ENCODE data around the gene ZNF747. TPM values are rescaled to one million over a fixed set of nuclear protein-coding genes. Genes with fewer than 3 reads are reported as not detected.

The ZNF747 gene
- total RNA-seq: 10 to 100 TPM; 16.0 to 25.7 (median 16.8) TPM

DNA sequence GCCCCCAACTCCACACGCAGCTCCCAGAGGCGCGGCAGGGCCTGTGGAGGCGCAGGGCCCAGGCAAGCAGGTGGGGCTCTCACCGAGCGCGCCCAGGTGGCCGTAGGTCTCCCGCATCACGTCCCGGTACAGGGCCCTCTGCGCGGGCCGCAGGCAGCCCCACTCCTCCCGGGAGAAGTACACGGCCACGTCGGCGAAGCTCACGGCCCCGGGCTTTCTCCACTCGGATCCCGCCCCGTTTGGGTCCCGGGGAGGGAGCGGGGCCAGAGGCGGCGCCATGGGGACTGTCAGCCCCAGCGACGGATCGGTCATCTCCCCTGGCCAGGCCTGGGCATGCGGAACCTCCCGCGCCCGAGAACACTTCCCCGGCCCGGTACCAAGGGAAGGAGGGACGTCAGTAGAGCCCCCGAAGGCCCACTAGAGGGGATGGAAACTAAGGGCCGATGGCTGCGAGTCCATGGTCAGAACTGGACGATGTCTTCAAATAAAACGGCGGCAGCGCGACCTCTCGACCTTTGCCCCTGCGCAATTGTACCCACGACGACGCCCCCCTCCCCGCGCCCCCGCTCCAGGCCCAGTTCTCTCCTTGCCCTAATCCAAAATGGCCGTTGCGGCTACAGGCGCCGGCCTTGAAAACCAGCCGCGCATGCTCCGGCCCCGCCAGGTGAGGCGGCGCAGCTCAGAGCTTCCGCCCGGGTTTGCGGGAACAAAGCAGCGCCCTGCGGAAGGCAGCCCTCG, at the start of gene ZNF747:
ZNF747 (minus strand) TSS at position 491 of the 738 bp plus-strand sequence; CDS start at position 312, 179 bp downstream.
- Histone ChIP-seq H3K27me3 (no peaks in the 10 kb centered on the region), H3K27ac (peak within 1 kb of the TSS; percentile 93 to 96 (median 95)), H3K4me1 (peaks cover 9 to 35% (median 30%) of the 10 kb centered on the region in 4 donors), H3K9me3 (no peaks in the 10 kb centered on the region), H3K4me3 (peak within 1 kb of the TSS; percentile 51 to 74 (median 60)), H3K36me3 (peaks cover 0 to 12% (median 4%) of the 10 kb centered on the region in 4 donors)
- 0% methylated on average over 58 of the region's 70 CpGs; no CpG with 5 or more reads in 1 of the 2 donors for WGBS, 2 donors (ENCODE audit: low coverage in 1 of 2)
- peak; percentile 94 for DNase-seq
- intact Hi-C loops (cut with DNase I; ENCODE audit: low total_unique reads): loop anchor here (1.0 kb wide), 1 partner anchor 24 kb away; the partner anchor contains the start of gene ZNF764
- peak; percentile 42 for TF ChIP-seq POLR2A (IDR thresholded peaks at IDR 0.05)
- TF ChIP-seq EP300 (IDR thresholded peaks at IDR 0.05; ENCODE audit: low read depth): no peak
- TF ChIP-seq, protein P1, sequence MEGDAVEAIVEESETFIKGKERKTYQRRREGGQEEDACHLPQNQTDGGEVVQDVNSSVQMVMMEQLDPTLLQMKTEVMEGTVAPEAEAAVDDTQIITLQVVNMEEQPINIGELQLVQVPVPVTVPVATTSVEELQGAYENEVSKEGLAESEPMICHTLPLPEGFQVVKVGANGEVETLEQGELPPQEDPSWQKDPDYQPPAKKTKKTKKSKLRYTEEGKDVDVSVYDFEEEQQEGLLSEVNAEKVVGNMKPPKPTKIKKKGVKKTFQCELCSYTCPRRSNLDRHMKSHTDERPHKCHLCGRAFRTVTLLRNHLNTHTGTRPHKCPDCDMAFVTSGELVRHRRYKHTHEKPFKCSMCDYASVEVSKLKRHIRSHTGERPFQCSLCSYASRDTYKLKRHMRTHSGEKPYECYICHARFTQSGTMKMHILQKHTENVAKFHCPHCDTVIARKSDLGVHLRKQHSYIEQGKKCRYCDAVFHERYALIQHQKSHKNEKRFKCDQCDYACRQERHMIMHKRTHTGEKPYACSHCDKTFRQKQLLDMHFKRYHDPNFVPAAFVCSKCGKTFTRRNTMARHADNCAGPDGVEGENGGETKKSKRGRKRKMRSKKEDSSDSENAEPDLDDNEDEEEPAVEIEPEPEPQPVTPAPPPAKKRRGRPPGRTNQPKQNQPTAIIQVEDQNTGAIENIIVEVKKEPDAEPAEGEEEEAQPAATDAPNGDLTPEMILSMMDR (IDR thresholded peaks at IDR 0.05): no peak
- TF ChIP-seq POLR2AphosphoS5 (IDR thresholded peaks at IDR 0.05): peak; percentile 80 to 87 (median 84)
- in situ Hi-C loops (cut with MboI; ENCODE audit: low pct_ligation_motif_present in 1 of 4, low pct_unique_long_range_greater_than_20kb in 1 of 4, low sequenced_read_pairs in 3 of 4): no loop called here

DNA sequence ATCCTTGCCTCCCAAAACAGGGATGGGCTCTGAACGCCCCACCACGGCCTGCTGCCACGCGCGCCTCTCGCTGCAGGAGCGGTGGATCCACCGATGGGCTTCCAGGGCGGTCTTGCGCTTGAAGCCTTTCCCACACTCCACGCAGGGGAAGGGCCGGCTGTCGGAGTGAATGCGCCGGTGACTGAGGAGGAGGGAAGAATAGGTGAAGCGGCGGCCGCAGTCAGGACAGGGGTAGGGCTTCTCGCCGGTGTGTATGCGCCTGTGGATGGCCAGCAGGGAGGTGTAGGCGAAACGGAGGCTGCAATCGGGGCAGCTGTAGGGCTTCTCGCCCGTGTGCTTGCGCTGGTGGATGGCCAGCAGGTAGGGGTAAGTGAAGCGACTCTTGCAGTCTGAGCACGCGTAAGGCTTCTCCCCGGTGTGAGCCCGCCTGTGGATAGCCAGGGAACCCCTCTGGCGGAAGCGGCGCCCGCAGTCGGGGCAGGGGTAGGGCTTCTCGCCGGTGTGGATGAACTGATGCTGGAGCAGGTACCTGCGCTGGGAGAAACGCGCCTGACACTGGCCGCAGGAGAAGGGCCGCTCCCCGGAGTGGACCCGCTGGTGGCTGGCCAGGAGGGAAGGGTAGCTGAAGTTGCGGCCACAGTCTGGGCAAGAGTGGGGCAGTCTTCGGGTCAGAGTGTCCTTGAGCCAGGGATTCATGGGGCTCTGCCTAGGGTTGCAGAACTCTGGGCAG, 48.1 kb upstream of the ZNF747 start:
- 95 to 98% methylated on average over 11 to 48 of the region's 48 CpGs for WGBS, 2 donors (ENCODE audit: low coverage in 1 of 2)
- peaks cover 7 to 36% (median 23%) of the 10 kb centered on the region in 4 donors for H3K4me1 ChIP-seq
- no peaks in the 10 kb centered on the region for H3K27me3 ChIP-seq
- DNase-seq: no peak
- TF ChIP-seq, protein P1 (IDR thresholded peaks at IDR 0.05): no peak
- TF ChIP-seq POLR2AphosphoS5 (IDR thresholded peaks at IDR 0.05): no peak
- TF ChIP-seq POLR2A (IDR thresholded peaks at IDR 0.05): no peak
- no peak for TF ChIP-seq EP300 (IDR thresholded peaks at IDR 0.05; ENCODE audit: low read depth)
- intact Hi-C loops (cut with DNase I; ENCODE audit: low total_unique reads) (no loop called here), in situ Hi-C loops (cut with MboI; ENCODE audit: low pct_ligation_motif_present in 1 of 4, low pct_unique_long_range_greater_than_20kb in 1 of 4, low sequenced_read_pairs in 3 of 4) (no loop called here)
- H3K27ac ChIP-seq: no peak overlapping the region
- peaks cover 0 to 14% (median 3%) of the 10 kb centered on the region in 4 donors for H3K36me3 ChIP-seq
- no peaks in the 10 kb centered on the region for H3K9me3 ChIP-seq
- H3K4me3 ChIP-seq: no peak overlapping the region

DNA sequence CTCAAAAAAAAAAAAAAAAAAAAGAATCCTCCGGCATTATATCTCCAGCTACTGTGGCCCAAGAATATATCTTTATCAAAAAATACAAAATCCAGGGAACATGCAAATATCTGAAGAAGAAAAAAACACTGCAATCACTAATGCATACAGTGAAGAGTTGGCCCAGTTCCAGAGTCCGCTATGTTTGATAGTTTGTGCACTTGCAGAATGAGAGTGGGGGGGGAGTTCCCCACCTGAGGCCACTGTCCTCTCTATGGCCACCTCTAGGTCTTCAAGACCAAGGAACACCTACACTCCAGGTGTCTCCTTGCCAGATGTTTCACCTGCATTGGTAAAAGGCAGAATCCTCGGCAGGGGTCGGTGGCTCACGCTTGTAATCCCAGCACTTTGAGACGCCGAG, 46.8 kb upstream of the ZNF747 start:
- H3K9me3 ChIP-seq: no peaks in the 10 kb centered on the region
- H3K27me3 ChIP-seq: no peaks in the 10 kb centered on the region
- H3K4me3 ChIP-seq: no peak overlapping the region
- no peak overlapping the region for H3K27ac ChIP-seq
- H3K4me1 ChIP-seq: peaks cover 7 to 29% (median 19%) of the 10 kb centered on the region in 4 donors
- peaks cover 0 to 14% (median 3%) of the 10 kb centered on the region in 4 donors for H3K36me3 ChIP-seq
- TF ChIP-seq, protein P1 (IDR thresholded peaks at IDR 0.05): no peak
- no peak for TF ChIP-seq EP300 (IDR thresholded peaks at IDR 0.05; ENCODE audit: low read depth)
- no peak for TF ChIP-seq POLR2AphosphoS5 (IDR thresholded peaks at IDR 0.05)
- no peak for TF ChIP-seq POLR2A (IDR thresholded peaks at IDR 0.05)
- in situ Hi-C loops (cut with MboI; ENCODE audit: low pct_ligation_motif_present in 1 of 4, low pct_unique_long_range_greater_than_20kb in 1 of 4, low sequenced_read_pairs in 3 of 4): no loop called here
- intact Hi-C loops (cut with DNase I; ENCODE audit: low total_unique reads): no loop called here
- 61 to 89% methylated on average over 2 to 7 of the region's 7 CpGs for WGBS, 2 donors (ENCODE audit: low coverage in 1 of 2)
- no peak for DNase-seq

DNA sequence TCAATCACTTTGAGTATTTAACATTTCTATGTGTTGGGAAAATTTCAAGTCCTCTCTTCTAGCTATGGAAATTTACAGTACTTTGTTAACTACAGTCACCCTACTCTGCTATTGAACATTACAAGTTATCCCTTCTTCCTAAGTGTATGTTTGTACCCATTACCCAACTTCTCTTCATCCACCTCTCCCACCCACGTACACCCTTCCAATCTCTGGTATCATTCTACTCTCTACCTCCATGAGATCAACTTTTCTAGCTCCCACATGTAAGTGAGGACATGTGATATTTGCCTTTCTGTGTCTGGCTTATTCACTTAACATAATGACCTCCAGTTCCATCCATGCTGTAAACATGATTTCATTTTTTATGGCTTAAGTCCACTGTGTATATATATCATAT, 40.0 kb upstream of the ZNF747 start:
- no peaks in the 10 kb centered on the region for H3K9me3 ChIP-seq
- no peak overlapping the region for H3K27ac ChIP-seq
- no peak overlapping the region for H3K4me3 ChIP-seq
- in situ Hi-C loops (cut with MboI; ENCODE audit: low pct_ligation_motif_present in 1 of 4, low pct_unique_long_range_greater_than_20kb in 1 of 4, low sequenced_read_pairs in 3 of 4): loop anchor here in 2 of 4 donors (10.0 to 25.0 kb wide), 2 partner anchors 60 to 137 kb away; partner anchors contain the start of genes DCTPP1 (in 1 of the 2) and SEPHS2 (in 1 of the 2)
- H3K36me3 ChIP-seq: peaks cover 0 to 5% (median 0%) of the 10 kb centered on the region in 4 donors
- intact Hi-C loops (cut with DNase I; ENCODE audit: low total_unique reads): loop anchor here (10.0 kb wide), 1 partner anchor 50 kb away; no protein-coding TSS in a partner anchor
- peaks cover 12 to 24% (median 17%) of the 10 kb centered on the region in 4 donors for H3K4me1 ChIP-seq
- no peaks in the 10 kb centered on the region for H3K27me3 ChIP-seq
- no peak for DNase-seq
- 40 to 59% methylated on average over 1 of the region's 1 CpG for WGBS, 2 donors (ENCODE audit: low coverage in 1 of 2)
- TF ChIP-seq POLR2A (IDR thresholded peaks at IDR 0.05) (no peak), POLR2AphosphoS5 (IDR thresholded peaks at IDR 0.05) (no peak)

All from transverse colon (tissue), 4 donors.